Neural crest cell (in vitro differentiated cells): ENCODE measurements around the gene NOTO. TPM values are rescaled to one million over a fixed set of nuclear protein-coding genes. Genes with fewer than 3 reads are reported as not detected.
"Not testable (repeated sequence)": the region's sequence is repeated elsewhere in the genome, so short reads cannot be mapped to it uniquely, and the experiment has no call there.

Experiments
- DNase-seq: peaks from one replicate; pipeline ENCODE4 v3.0.0; 2021; ENCODE audit warnings: low read depth, mixed read lengths, low spot score
- H3K27ac Mint-ChIP-seq: one replicate; pipeline ENCODE4 v1.8.0; 2021; ENCODE audit warnings: mild to moderate bottlenecking, mixed read lengths; ENCODE audit not compliant: unreplicated experiment
- H3K27me3 Mint-ChIP-seq: 2 replicates; pipeline ENCODE4 v1.8.0; 2021; ENCODE audit warnings: low read depth, mild to moderate bottlenecking, mixed read lengths
- H3K36me3 Mint-ChIP-seq: 2 replicates; pipeline ENCODE4 v1.8.0; 2021; ENCODE audit warnings: low read depth, mild to moderate bottlenecking, mixed read lengths
- H3K4me1 Mint-ChIP-seq: 2 replicates; pipeline ENCODE4 v1.8.0; 2021; ENCODE audit warnings: mixed read lengths
- H3K4me3 Mint-ChIP-seq: one replicate; pipeline ENCODE4 v1.8.0; 2021; ENCODE audit warnings: mild to moderate bottlenecking, mixed read lengths
- H3K9me3 Mint-ChIP-seq: 2 replicates; pipeline ENCODE4 v1.8.0; 2021; ENCODE audit warnings: mixed read lengths
- total RNA-seq: library from RNA; stranded (reverse); gene quantifications from 2 replicates; pipeline ENCODE4 v1.2.1, GENCODE V29; 2021
- TF ChIP-seq, protein P1 (sequence below): fragments of 200-600 bp; sonication (generic); conservative IDR thresholded peaks from 2 replicates; pipeline ENCODE4 v1.5.0; 2021; ENCODE audit warnings: antibody characterized with exemption, mild to moderate bottlenecking

Gene NOTO
- total RNA-seq, 1 donor from 2014 or later, result not detected

DNA sequence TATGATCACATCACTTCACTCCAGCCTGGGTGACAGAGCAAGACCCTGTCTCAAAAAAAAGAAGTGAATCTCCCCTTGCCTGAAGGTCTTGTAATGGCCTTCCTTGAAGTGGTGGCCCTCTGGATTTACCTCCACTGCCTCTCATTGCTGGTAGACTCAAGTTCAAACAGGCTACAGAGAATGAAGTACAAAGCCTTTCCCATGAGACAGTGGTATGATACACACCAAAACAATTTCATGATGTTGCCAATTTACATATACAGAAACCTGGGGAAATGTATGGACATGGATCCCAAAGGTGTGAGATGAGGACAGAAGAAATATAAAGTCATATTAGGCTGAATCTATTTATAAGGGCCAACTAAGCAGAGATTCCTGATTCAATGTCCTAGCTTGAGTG lies 4.8 kb upstream of the NOTO start:
- Mint-ChIP-seq H3K36me3 (no peaks in the 10 kb centered on the region), H3K27me3 (peaks cover 75% of the 10 kb centered on the region), H3K4me3 (no peak overlapping the region), H3K9me3 (no peaks in the 10 kb centered on the region), H3K27ac (no peak overlapping the region), H3K4me1 (peaks cover 7% of the 10 kb centered on the region)
- TF ChIP-seq, protein P1, sequence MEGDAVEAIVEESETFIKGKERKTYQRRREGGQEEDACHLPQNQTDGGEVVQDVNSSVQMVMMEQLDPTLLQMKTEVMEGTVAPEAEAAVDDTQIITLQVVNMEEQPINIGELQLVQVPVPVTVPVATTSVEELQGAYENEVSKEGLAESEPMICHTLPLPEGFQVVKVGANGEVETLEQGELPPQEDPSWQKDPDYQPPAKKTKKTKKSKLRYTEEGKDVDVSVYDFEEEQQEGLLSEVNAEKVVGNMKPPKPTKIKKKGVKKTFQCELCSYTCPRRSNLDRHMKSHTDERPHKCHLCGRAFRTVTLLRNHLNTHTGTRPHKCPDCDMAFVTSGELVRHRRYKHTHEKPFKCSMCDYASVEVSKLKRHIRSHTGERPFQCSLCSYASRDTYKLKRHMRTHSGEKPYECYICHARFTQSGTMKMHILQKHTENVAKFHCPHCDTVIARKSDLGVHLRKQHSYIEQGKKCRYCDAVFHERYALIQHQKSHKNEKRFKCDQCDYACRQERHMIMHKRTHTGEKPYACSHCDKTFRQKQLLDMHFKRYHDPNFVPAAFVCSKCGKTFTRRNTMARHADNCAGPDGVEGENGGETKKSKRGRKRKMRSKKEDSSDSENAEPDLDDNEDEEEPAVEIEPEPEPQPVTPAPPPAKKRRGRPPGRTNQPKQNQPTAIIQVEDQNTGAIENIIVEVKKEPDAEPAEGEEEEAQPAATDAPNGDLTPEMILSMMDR, result no peak
- DNase-seq, result no peak

DNA sequence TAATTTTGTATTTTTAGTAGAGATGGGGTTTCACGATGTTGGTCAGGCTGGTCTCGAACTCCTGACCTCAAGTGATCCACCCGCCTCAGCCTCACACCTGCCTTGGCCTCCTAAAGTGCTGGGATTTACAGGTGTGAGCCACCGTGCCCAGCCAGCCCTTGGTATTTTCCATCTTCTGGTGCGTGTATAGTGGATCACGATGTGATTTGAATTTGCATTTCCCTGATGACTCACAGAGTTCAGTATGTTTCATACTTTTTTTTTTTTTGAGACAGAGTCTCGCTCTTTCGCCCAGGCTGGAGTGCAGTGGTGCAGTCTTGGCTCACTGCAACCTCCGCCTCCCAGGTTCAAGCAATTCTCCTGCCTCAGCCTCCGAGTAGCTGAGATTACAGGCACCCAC lies 2.1 kb upstream of the NOTO start:
- DNase-seq, H3K4me3 Mint-ChIP-seq, H3K4me1 Mint-ChIP-seq, H3K9me3 Mint-ChIP-seq, H3K36me3 Mint-ChIP-seq, H3K27ac Mint-ChIP-seq: not testable (repeated sequence)
- H3K27me3 Mint-ChIP-seq, result peaks cover 96% of the 10 kb centered on the region

DNA sequence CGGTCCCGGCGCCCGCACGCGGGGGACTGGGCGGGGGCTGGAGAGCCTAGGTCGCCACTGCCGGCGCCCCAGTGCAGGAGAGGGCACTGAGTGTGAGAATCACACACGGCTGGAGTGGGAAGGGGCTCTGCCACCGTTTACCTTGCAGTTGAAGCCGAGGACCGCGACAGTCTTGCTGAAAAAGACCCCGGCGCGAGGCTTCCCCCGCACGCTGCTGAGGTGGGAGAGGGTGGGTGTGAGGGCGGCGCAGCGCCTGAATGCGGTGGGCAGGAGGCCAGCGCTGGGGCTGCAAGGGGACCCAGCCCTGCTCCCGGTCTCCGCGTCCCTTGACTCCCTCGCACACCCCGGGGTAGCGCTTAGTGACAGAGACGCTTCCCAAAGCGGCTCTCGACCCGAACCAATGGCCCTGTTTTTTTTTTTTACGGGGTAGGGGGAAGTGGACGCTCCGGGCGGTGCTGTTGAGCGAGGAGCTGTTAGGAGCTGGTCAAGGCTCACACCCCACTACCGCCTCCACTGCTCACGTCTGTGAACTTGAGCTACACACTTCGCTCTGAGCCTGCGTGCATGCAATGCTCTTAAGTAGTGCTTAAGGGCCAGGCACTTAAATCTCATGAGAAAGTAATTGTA lies 794 bp downstream of the NOTO start:
- no peaks in the 10 kb centered on the region for H3K36me3 Mint-ChIP-seq
- H3K4me1 Mint-ChIP-seq, result peaks cover 7% of the 10 kb centered on the region
- no peak overlapping the region for H3K4me3 Mint-ChIP-seq
- peaks cover 97% of the 10 kb centered on the region for H3K27me3 Mint-ChIP-seq
- TF ChIP-seq, protein P1, result no peak
- H3K9me3 Mint-ChIP-seq, result no peaks in the 10 kb centered on the region
- no peak overlapping the region for H3K27ac Mint-ChIP-seq
- no peak for DNase-seq

DNA sequence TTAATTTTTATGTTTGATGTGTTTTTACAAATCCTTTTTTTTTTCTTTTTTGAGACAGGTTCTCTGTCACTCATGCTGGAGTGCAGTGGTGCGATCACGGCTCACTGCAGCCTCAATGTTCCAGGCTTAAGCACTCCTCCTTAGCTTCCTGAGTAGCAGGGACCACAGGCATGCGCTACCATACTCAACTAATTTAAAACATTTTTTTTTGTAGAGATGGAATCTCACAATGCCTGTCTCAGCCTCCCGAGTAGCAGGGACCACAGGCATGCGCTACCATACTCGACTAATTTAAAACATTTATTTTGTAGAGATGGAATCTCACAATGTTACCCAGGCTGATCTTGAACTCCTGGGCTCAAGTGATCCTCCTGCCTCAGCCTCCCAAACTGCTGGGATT lies 3.2 kb downstream of the NOTO start:
- Mint-ChIP-seq H3K36me3 (no peaks in the 10 kb centered on the region), H3K27ac (no peak overlapping the region), H3K27me3 (peaks cover 94% of the 10 kb centered on the region), H3K4me3 (no peak overlapping the region), H3K9me3 (no peaks in the 10 kb centered on the region), H3K4me1 (peaks cover 7% of the 10 kb centered on the region)
- DNase-seq, result no peak
- TF ChIP-seq, protein P1, result no peak

DNA sequence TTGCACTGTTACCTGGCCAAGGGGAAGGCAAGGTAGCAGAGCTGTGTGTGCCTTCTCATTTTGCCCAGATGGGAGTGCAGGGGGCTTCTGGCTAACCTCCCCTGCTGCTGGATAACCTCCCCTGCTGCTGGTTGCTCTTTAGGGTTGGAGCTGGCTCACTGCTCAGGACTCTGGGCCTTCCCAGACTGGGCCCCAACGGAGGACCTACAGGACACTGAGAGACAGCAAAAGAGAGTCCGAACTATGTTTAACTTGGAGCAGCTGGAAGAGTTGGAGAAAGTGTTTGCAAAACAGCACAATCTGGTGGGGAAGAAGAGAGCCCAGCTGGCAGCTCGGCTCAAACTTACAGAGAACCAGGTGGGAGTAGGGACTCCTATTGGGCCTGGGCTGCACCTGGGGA lies 5.9 kb downstream of the NOTO start:
- no peak for DNase-seq
- peaks cover 4% of the 10 kb centered on the region for H3K4me1 Mint-ChIP-seq
- TF ChIP-seq, protein P1, result no peak
- H3K9me3 Mint-ChIP-seq, result no peaks in the 10 kb centered on the region
- H3K27ac Mint-ChIP-seq, result no peak overlapping the region
- no peak overlapping the region for H3K4me3 Mint-ChIP-seq
- H3K27me3 Mint-ChIP-seq, result peaks cover 69% of the 10 kb centered on the region
- H3K36me3 Mint-ChIP-seq, result no peaks in the 10 kb centered on the region

DNA sequence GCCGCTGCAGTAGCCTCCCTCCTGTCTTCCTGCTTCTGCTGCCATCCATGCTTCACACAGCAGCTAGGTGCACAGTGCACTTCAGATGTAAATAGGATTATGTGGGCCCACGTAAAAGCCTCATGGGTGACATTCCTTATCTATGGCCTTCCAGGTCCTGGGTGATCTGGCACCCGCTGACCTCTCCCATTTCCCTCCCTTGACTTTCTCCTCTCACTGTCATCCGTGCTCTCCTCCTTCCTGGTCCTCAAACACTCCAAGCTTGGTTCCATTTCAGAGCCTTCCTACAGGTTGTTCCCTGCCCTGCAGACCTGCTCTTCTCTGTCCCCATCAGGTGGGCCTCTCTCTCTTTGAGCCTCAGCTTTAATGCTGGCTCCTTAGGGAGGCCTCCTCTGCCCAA lies 7.6 kb downstream of the NOTO start:
- peaks cover 51% of the 10 kb centered on the region for H3K27me3 Mint-ChIP-seq
- no peaks in the 10 kb centered on the region for H3K9me3 Mint-ChIP-seq

More for the DNA sequence above, 7.6 kb downstream of the NOTO start:
- H3K27ac Mint-ChIP-seq, result no peak overlapping the region
- TF ChIP-seq, protein P1, result no peak
- peaks cover 21% of the 10 kb centered on the region for H3K4me1 Mint-ChIP-seq
- no peaks in the 10 kb centered on the region for H3K36me3 Mint-ChIP-seq
- no peak for DNase-seq
- no peak overlapping the region for H3K4me3 Mint-ChIP-seq
